Measurements from ENCODE around the gene RTL1.

Gene RTL1

GRCh38 chr14:100857233-100857922 lies 46.1 kb downstream of the RTL1 start:
- H3K36me3 ChIP-seq = no peaks in the 10 kb centered on the region
- no peak overlapping the region for H3K4me3 ChIP-seq
- H3K4me1 ChIP-seq = no peaks in the 10 kb centered on the region
- no peak overlapping the region for H3K27ac ChIP-seq
- no peaks in the 10 kb centered on the region for H3K9me3 ChIP-seq
- intact Hi-C loops (cut with DNase I; ENCODE audit: low total_unique reads) = no loop called here
- DNase-seq = no peak
- H3K27me3 ChIP-seq = peaks cover 0 to 12% of the 10 kb centered on the region in 2 donors
- TF ChIP-seq CTCF (IDR thresholded peaks at IDR 0.05) = no peak

GRCh38 chr14:100856056-100856950 lies 47.2 kb downstream of the RTL1 start:
- TF ChIP-seq CTCF (IDR thresholded peaks at IDR 0.05) = no peak
- Histone ChIP-seq H3K4me3 (no peak overlapping the region), H3K27ac (no peak overlapping the region), H3K9me3 (no peaks in the 10 kb centered on the region), H3K4me1 (no peaks in the 10 kb centered on the region), H3K27me3 (peaks cover 0 to 12% of the 10 kb centered on the region in 2 donors), H3K36me3 (no peaks in the 10 kb centered on the region)
- DNase-seq = no peak
- intact Hi-C loops (cut with DNase I; ENCODE audit: low total_unique reads) = no loop called here

GRCh38 chr14:100855256-100855930 lies 48.1 kb downstream of the RTL1 start:
- no peak overlapping the region for H3K27ac ChIP-seq
- TF ChIP-seq CTCF (IDR thresholded peaks at IDR 0.05) = no peak
- DNase-seq = no peak
- H3K9me3 ChIP-seq = no peaks in the 10 kb centered on the region
- peaks cover 0 to 12% of the 10 kb centered on the region in 2 donors for H3K27me3 ChIP-seq
- no peaks in the 10 kb centered on the region for H3K36me3 ChIP-seq
- intact Hi-C loops (cut with DNase I; ENCODE audit: low total_unique reads) = no loop called here
- H3K4me3 ChIP-seq = no peak overlapping the region
- no peaks in the 10 kb centered on the region for H3K4me1 ChIP-seq

- no peak overlapping the region for H3K27ac ChIP-seq
- no peak for DNase-seq
- no peaks in the 10 kb centered on the region for H3K9me3 ChIP-seq
- no peak overlapping the region for H3K4me3 ChIP-seq
- intact Hi-C loops (cut with DNase I; ENCODE audit: low total_unique reads) = loop anchor here (5.0 kb wide), 1 partner anchor 773 kb away; no protein-coding TSS in a partner anchor
- no peaks in the 10 kb centered on the region for H3K36me3 ChIP-seq
- H3K4me1 ChIP-seq = no peaks in the 10 kb centered on the region
- no peak for TF ChIP-seq CTCF (IDR thresholded peaks at IDR 0.05)
- H3K27me3 ChIP-seq = peaks cover 0 to 12% of the 10 kb centered on the region in 2 donors
Measured at GRCh38 chr14:100854435-100854834, 49.1 kb downstream of the RTL1 start.

- intact Hi-C loops (cut with DNase I; ENCODE audit: low total_unique reads) = loop anchor here (5.0 kb wide), 1 partner anchor 775 kb away; no protein-coding TSS in a partner anchor
- no peaks in the 10 kb centered on the region for H3K9me3 ChIP-seq
- no peak for TF ChIP-seq CTCF (IDR thresholded peaks at IDR 0.05)
Measured at GRCh38 chr14:100851946-100852620, 51.4 kb downstream of the RTL1 start.

More at GRCh38 chr14:100851946-100852620, 51.4 kb downstream of the RTL1 start:
- DNase-seq = peak in 1 of 2 donors; percentile 60
- Histone ChIP-seq H3K27me3 (no peaks in the 10 kb centered on the region), H3K27ac (no peak overlapping the region), H3K36me3 (no peaks in the 10 kb centered on the region), H3K4me1 (no peaks in the 10 kb centered on the region), H3K4me3 (no peak overlapping the region)
